MM.1S (cell line): ENCODE results near the gene COL9A2.

Experiments used
- DNase-seq: peaks from one replicate; pipeline ENCODE4 v3.0.0-alpha.2; 2015
- H2AFZ ChIP-seq: fragments of 300-600 bp; sonication (generic); 2 replicates; pipeline ENCODE4 v1.6.0; 2016; ENCODE audit warnings: antibody characterized with exemption, low read length
- H3F3A ChIP-seq: fragments of 300-600 bp; sonication (generic); 2 replicates; pipeline ENCODE4 v1.6.1; 2016; ENCODE audit warnings: mild to moderate bottlenecking, antibody characterized with exemption, low read length, moderate library complexity, mixed read lengths; ENCODE audit not compliant: insufficient read depth
- H3K27ac ChIP-seq: fragments of 300-600 bp; sonication (generic); 2 replicates; pipeline ENCODE4 v1.5.1; 2016; ENCODE audit warnings: mild to moderate bottlenecking, low read length
- H3K27me3 ChIP-seq: fragments of 300-600 bp; sonication (generic); replicated peaks from 2 replicates; pipeline ENCODE4 v1.6.0; 2016; ENCODE audit warnings: low read length; ENCODE audit not compliant: insufficient read depth
- H3K36me3 ChIP-seq: fragments of 300-600 bp; sonication (generic); replicated peaks from 2 replicates; pipeline ENCODE4 v1.6.1; 2016; ENCODE audit warnings: mild to moderate bottlenecking, low read length, mixed read lengths; ENCODE audit not compliant: insufficient read depth
- H3K4me1 ChIP-seq: fragments of 300-600 bp; sonication (generic); 2 replicates; pipeline ENCODE4 v1.6.1; 2016; ENCODE audit warnings: low read length, mixed read lengths
- H3K4me2 ChIP-seq: fragments of 300-600 bp; sonication (generic); 2 replicates; pipeline ENCODE4 v1.6.0; 2016; ENCODE audit warnings: low read depth, low read length
- H3K4me3 ChIP-seq: fragments of 300-600 bp; sonication (generic); 2 replicates; pipeline ENCODE4 v1.5.1; 2016; ENCODE audit warnings: low read length, mixed read lengths
- H3K79me2 ChIP-seq: fragments of 300-600 bp; sonication (generic); 2 replicates; pipeline ENCODE4 v1.6.1; 2016; ENCODE audit warnings: mixed run types, low read length, mixed read lengths
- H3K9ac ChIP-seq: fragments of 300-600 bp; sonication (generic); 2 replicates; pipeline ENCODE4 v1.6.1; 2016; ENCODE audit warnings: low read length, mixed read lengths
- H3K9me2 ChIP-seq: fragments of 300-600 bp; sonication (generic); replicated peaks from 2 replicates; pipeline ENCODE4 v1.6.1; 2016; ENCODE audit warnings: mild to moderate bottlenecking, low read length, mixed read lengths; ENCODE audit not compliant: insufficient read depth
- H3K9me3 ChIP-seq: fragments of 300-600 bp; sonication (generic); replicated peaks from 2 replicates; pipeline ENCODE4 v1.6.1; 2016; ENCODE audit warnings: mild to moderate bottlenecking, low read length, mixed read lengths; ENCODE audit not compliant: insufficient read depth
- H4K20me1 ChIP-seq: fragments of 300-600 bp; sonication (generic); 2 replicates; pipeline ENCODE4 v1.6.1; 2016; ENCODE audit warnings: mild to moderate bottlenecking, low read length, moderate library complexity, mixed read lengths; ENCODE audit not compliant: insufficient read depth
- EZH2 ChIP-seq: fragments of 300-600 bp; sonication (generic); optimal IDR thresholded peaks from 2 replicates; pipeline ENCODE3; 2017; ENCODE audit warnings: low read depth, mild to moderate bottlenecking, antibody characterized with exemption, low read length, mixed read lengths
- EZH2phosphoT487 ChIP-seq: fragments of 300-600 bp; sonication (generic); IDR thresholded peaks from 2 replicates; pipeline ENCODE4 v1.6.1; 2018; ENCODE audit warnings: antibody characterized with exemption, low read length
- TF ChIP-seq, protein P1 (sequence below): fragments of 300-600 bp; sonication (generic); IDR thresholded peaks from 2 replicates; pipeline ENCODE4 v1.5.1; 2016; ENCODE audit warnings: antibody characterized with exemption, low read length, mixed read lengths

COL9A2 gene

DNA sequence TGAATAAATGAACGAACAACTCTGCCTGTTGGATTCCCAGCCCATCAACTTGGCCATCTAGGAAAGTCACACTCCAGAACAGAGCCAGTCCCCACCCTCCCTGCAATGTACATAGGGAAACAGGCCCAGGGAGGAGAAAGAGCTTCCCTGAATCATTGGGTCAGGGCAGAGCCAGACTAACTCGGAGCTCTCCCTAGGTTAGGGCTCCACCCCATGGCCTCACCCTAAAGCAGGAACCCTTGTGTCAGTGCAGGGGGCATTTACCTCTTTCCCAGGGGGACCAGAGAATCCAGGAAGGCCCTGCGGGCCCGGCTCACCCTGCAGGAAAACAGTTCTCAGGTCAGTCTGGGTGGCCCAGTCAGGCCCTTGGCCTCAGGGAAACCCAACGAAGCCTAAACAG is 11.6 kb downstream of the COL9A2 start:
- Histone ChIP-seq H3K4me3 (no peak overlapping the region), H3K9me3 (no peaks in the 10 kb centered on the region), H3K9me2 (no peaks in the 10 kb centered on the region), H3F3A (no peaks in the 10 kb centered on the region), H2AFZ (no peak overlapping the region), H3K9ac (no peak overlapping the region), H3K27me3 (no peaks in the 10 kb centered on the region), H3K79me2 (no peaks in the 10 kb centered on the region), H3K4me1 (no peaks in the 10 kb centered on the region), H3K27ac (no peak overlapping the region), H3K36me3 (no peaks in the 10 kb centered on the region), H3K4me2 (no peak overlapping the region), H4K20me1 (no peaks in the 10 kb centered on the region)
- TF ChIP-seq, protein P1, sequence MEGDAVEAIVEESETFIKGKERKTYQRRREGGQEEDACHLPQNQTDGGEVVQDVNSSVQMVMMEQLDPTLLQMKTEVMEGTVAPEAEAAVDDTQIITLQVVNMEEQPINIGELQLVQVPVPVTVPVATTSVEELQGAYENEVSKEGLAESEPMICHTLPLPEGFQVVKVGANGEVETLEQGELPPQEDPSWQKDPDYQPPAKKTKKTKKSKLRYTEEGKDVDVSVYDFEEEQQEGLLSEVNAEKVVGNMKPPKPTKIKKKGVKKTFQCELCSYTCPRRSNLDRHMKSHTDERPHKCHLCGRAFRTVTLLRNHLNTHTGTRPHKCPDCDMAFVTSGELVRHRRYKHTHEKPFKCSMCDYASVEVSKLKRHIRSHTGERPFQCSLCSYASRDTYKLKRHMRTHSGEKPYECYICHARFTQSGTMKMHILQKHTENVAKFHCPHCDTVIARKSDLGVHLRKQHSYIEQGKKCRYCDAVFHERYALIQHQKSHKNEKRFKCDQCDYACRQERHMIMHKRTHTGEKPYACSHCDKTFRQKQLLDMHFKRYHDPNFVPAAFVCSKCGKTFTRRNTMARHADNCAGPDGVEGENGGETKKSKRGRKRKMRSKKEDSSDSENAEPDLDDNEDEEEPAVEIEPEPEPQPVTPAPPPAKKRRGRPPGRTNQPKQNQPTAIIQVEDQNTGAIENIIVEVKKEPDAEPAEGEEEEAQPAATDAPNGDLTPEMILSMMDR = no peak
- TF ChIP-seq EZH2 (no peak), EZH2phosphoT487 (no peak)
- no peak for DNase-seq

DNA sequence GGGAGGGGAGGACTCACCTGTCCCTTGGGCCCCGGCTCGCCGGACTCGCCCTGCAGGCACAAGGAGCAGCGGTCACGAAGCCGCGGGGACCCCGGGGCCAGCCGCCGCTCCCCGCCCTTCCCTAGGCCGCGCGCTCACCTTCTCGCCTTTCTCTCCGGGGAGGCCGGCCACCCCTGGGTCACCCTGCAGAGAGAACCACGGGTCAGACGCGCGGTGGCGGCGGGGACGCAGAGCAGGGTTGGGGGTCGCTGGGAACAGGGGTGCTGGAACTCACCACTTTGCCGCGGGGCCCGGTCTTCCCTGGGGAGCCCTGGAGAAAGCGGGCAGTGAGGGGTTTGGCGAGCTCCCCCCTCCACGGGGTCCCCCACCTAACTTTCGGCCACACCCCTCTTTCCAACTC is 13.3 kb downstream of the COL9A2 start:
- Histone ChIP-seq H4K20me1 (no peaks in the 10 kb centered on the region), H3K27ac (no peak overlapping the region), H3K4me1 (no peaks in the 10 kb centered on the region), H3F3A (no peaks in the 10 kb centered on the region), H3K79me2 (no peaks in the 10 kb centered on the region), H3K9ac (no peak overlapping the region), H3K27me3 (no peaks in the 10 kb centered on the region), H3K9me2 (no peaks in the 10 kb centered on the region), H3K9me3 (no peaks in the 10 kb centered on the region), H3K4me2 (no peak overlapping the region), H3K36me3 (no peaks in the 10 kb centered on the region), H3K4me3 (no peak overlapping the region), H2AFZ (no peak overlapping the region)
- no peak for DNase-seq
- TF ChIP-seq EZH2 (no peak), EZH2phosphoT487 (no peak)
- TF ChIP-seq, protein P1 = no peak

DNA sequence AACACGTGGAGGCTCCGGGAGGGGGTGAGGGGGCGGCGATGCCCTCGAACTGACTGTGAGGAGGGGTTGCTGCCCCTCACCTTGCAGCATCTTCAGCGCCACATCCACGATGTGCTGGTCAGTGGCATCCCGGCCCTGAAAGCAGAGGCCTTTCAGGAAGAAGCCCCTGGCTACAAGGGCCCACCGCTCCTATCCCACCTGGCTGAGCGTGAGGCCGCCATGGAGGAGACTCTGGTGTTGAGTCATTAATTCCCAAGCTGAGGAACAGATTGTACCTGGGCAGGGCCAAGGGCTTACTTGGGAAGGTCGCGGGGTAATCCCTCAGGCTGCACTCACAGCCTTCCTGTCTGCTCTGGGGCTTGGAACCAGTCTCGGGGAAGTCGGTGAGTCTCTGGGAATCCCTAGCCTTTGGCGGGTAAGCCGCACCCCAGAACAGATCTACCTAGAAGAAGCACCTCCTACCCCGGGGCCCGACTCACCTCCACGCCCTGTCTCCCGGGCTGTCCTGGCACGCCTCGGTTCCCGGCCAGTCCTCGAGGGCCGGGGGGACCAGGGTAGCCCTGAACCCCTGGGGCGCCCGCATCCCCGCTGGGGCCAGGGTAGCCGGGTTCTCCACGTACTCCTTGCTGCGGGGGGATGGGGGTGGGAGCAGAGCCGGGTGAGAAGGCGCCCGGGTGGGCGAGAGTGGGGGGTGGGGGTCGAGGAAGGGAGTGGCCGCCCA is 13.9 kb downstream of the COL9A2 start:
- H2AFZ ChIP-seq = no peak overlapping the region
- no peaks in the 10 kb centered on the region for H3K27me3 ChIP-seq
- no peaks in the 10 kb centered on the region for H3K79me2 ChIP-seq
- no peak overlapping the region for H3K27ac ChIP-seq
- no peak overlapping the region for H3K4me2 ChIP-seq
- no peaks in the 10 kb centered on the region for H4K20me1 ChIP-seq
- no peak for DNase-seq
- H3F3A ChIP-seq = no peaks in the 10 kb centered on the region
- TF ChIP-seq, protein P1 = no peak
- TF ChIP-seq EZH2phosphoT487 (no peak), EZH2 (no peak)
- no peak overlapping the region for H3K4me3 ChIP-seq
- no peaks in the 10 kb centered on the region for H3K36me3 ChIP-seq
- H3K9me3 ChIP-seq = no peaks in the 10 kb centered on the region
- H3K9me2 ChIP-seq = no peaks in the 10 kb centered on the region
- no peak overlapping the region for H3K9ac ChIP-seq
- H3K4me1 ChIP-seq = no peaks in the 10 kb centered on the region
